GM12878 (cell line): ENCODE measurements around the gene PFN4. TPM values are rescaled to one million over a fixed set of nuclear protein-coding genes. Genes with fewer than 3 reads are reported as not detected.

Source experiments
- CREM ChIP-seq: IDR thresholded peaks from 2 replicates; pipeline ENCODE4 v1.6.1; 2014; ENCODE audit warnings: antibody characterized with exemption, low read depth
- FOXK2 ChIP-seq: fragments of 450-650 bp; IDR thresholded peaks from 2 replicates; pipeline ENCODE4 v1.6.1; 2017; ENCODE audit warnings: mild to moderate bottlenecking, moderate library complexity
- GABPA ChIP-seq: IDR thresholded peaks from 2 replicates; pipeline ENCODE4 v1.6.1; 2014; ENCODE audit warnings: antibody characterized with exemption, low read depth, mild to moderate bottlenecking, inconsistent platforms
- HCFC1 ChIP-seq: fragments of 150-350 bp; IDR thresholded peaks from 2 replicates; pipeline ENCODE4 v1.6.1; 2014; ENCODE audit warnings: low read length
- KDM1A ChIP-seq: fragments of 200-600 bp; sonication (generic); IDR thresholded peaks from 2 replicates; pipeline ENCODE4 v1.6.1; 2016; ENCODE audit warnings: borderline replicate concordance
- NFIC ChIP-seq: IDR thresholded peaks from 2 replicates; pipeline ENCODE4 v1.6.1; 2012; ENCODE audit warnings: low read depth, mild to moderate bottlenecking, inconsistent platforms, low read length, moderate library complexity
- NFXL1 ChIP-seq: fragments of 450-650 bp; IDR thresholded peaks from 2 replicates; pipeline ENCODE4 v1.6.1; 2017; ENCODE audit warnings: antibody characterized with exemption, mild to moderate bottlenecking, borderline replicate concordance
- PAX5 ChIP-seq: IDR thresholded peaks from 2 replicates; pipeline ENCODE4 v1.6.1; 2011; ENCODE audit warnings: low read depth, low read length, borderline replicate concordance
- POLR2AphosphoS2 ChIP-seq: IDR thresholded peaks from 2 replicates; pipeline ENCODE4 v1.6.1; 2011; ENCODE audit warnings: low read depth, mild to moderate bottlenecking, low read length, improper control_type of control experiment, moderate library complexity
- SRF ChIP-seq, 2 experiments: IDR thresholded peaks; 2 replicates each; pipeline ENCODE4 v1.6.1; 2011; ENCODE audit warnings: low read depth in 2 of 2, low read length in 2 of 2, mild to moderate bottlenecking in 1 of 2, moderate library complexity in 1 of 2
- TARDBP ChIP-seq: IDR thresholded peaks from 2 replicates; pipeline ENCODE4 v1.6.1; 2016; ENCODE audit warnings: borderline replicate concordance
- polyA plus RNA-seq, 11 experiments: library from polyadenylated mRNA; depleted of rRNA in 4 of 11; unstranded in 6 of 11; stranded (reverse) in 5 of 11; fragments of >200 nt; fragmentation: Nextera tagmentation in 4 of 11; fragmentation: Illumina TruSeq in 1 of 11; extraction: Ambion mirVana in 4 of 11; extraction: Trizol in 1 of 11; gene quantifications; 1 replicate in 1 of 11; 2 replicates in 10 of 11; pipeline versions ENCODE4 v1.2.1 to v1.2.3, GENCODE V29; 2011 to 2016; ENCODE audit warnings: inconsistent platforms in 2 of 11, missing spikeins in 2 of 11, low read depth in 1 of 11
- total RNA-seq, 4 experiments: library from RNA; depleted of rRNA in 3 of 4; stranded (reverse); fragments of >200 nt in 3 of 4; fragmentation: Illumina TruSeq in 1 of 4; extraction: Trizol in 1 of 4; gene quantifications; 2 replicates each; pipeline versions ENCODE4 v1.2.1 to v1.2.3, GENCODE V29; 2013 to 2021
- TF ChIP-seq, protein P1 (sequence below): fragments of 450-650 bp; formaldehyde crosslinking; IDR thresholded peaks from 2 replicates; pipeline ENCODE4 v1.4.0; 2022; ENCODE audit warnings: mild to moderate bottlenecking, moderate library complexity
- TF ChIP-seq, protein P2 (sequence below): fragments of 450-650 bp; formaldehyde crosslinking; IDR thresholded peaks from 2 replicates; pipeline ENCODE4 v1.5.0; 2022; ENCODE audit warnings: mild to moderate bottlenecking, missing genetic modification characterization
- TF ChIP-seq, protein P3 (sequence below): IDR thresholded peaks from 2 replicates; pipeline ENCODE4 v1.6.1; 2012; ENCODE audit warnings: low read depth, low read length, improper control_type of control experiment
- TF ChIP-seq, protein P4 (sequence below): IDR thresholded peaks from 2 replicates; pipeline ENCODE4 v1.6.1; 2012; ENCODE audit warnings: mild to moderate bottlenecking, low read depth, low read length

PFN4 gene
- total and polyA plus RNA-seq, 10 of the 15 experiments (the other 5 are each of a cell fraction or from before 2014, with no cell fraction given) = 0.12 to 2.1 (median 1.0) TPM

DNA sequence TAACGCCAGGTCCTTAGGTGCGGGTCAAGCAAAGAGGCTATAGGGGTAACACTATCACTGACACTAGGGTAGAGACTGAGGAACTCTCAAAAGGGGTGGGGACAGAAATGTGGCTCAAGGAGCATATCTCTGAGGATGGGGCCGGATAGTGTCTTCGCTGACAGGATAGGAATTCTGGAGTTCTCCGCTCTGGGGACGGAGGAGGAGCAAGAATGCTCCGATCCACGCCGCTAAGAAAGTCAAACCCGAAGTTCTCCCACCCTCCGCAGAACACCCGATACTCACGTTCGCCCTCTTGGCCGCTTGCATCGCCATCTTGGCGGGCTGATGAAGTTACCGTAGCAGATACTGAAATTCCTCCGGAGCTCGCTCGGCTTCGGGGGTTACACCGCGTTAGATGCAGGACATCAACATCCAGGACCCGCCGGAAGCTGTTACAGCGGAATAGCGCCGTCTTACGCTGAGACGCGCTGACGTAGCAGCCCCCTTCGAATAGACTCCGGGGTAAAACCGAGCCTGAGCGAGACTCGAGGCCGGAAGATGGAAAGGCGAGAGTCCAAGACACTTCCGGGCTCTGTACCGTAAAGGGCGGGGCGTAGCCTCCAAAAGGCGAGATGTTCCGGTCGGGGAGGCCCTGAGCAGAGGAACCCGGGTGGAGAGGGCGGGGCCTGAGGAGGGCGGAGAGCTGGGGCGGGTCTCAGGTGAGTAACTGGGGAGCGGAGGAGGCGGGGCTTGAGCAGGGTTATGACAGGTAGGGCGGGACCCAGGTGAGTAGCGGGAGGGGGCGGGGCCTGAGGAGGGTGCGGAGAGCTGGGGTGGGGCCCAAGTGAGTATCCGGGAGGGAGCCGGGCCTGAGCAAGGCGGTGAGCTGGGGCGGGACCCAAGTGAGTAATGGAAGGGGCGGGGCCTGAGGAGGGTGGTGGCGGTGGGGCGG lies 47.0 kb downstream of the PFN4 start, which contains the start of gene SF3B6 (continued):
- TF ChIP-seq, protein P1, sequence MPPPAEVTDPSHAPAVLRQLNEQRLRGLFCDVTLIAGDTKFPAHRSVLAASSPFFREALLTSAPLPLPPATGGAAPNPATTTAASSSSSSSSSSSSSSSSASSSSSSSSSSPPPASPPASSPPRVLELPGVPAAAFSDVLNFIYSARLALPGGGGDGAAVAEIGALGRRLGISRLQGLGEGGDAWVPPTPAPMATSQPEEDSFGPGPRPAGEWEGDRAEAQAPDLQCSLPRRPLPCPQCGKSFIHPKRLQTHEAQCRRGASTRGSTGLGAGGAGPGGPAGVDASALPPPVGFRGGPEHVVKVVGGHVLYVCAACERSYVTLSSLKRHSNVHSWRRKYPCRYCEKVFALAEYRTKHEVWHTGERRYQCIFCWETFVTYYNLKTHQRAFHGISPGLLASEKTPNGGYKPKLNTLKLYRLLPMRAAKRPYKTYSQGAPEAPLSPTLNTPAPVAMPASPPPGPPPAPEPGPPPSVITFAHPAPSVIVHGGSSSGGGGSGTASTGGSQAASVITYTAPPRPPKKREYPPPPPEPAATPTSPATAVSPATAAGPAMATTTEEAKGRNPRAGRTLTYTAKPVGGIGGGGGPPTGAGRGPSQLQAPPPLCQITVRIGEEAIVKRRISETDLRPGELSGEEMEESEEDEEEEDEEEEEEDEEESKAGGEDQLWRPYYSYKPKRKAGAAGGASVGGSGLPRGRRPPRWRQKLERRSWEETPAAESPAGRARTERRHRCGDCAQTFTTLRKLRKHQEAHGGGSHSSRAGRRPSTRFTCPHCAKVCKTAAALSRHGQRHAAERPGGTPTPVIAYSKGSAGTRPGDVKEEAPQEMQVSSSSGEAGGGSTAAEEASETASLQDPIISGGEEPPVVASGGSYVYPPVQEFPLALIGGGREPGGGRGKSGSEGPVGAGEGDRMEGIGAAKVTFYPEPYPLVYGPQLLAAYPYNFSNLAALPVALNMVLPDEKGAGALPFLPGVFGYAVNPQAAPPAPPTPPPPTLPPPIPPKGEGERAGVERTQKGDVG (CRISPR knock-in tag) = no peak
- TF ChIP-seq, protein P2, sequence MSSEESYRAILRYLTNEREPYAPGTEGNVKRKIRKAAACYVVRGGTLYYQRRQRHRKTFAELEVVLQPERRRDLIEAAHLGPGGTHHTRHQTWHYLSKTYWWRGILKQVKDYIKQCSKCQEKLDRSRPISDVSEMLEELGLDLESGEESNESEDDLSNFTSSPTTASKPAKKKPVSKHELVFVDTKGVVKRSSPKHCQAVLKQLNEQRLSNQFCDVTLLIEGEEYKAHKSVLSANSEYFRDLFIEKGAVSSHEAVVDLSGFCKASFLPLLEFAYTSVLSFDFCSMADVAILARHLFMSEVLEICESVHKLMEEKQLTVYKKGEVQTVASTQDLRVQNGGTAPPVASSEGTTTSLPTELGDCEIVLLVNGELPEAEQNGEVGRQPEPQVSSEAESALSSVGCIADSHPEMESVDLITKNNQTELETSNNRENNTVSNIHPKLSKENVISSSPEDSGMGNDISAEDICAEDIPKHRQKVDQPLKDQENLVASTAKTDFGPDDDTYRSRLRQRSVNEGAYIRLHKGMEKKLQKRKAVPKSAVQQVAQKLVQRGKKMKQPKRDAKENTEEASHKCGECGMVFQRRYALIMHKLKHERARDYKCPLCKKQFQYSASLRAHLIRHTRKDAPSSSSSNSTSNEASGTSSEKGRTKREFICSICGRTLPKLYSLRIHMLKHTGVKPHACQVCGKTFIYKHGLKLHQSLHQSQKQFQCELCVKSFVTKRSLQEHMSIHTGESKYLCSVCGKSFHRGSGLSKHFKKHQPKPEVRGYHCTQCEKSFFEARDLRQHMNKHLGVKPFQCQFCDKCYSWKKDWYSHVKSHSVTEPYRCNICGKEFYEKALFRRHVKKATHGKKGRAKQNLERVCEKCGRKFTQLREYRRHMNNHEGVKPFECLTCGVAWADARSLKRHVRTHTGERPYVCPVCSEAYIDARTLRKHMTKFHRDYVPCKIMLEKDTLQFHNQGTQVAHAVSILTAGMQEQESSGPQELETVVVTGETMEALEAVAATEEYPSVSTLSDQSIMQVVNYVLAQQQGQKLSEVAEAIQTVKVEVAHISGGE (CRISPR knock-in tag) = peak; percentile 92
- TF ChIP-seq SRF (IDR thresholded peaks at IDR 0.05; ENCODE audit: low read depth in 2 of 2, low read length in 2 of 2) = peak; percentile 99 to 100
- peak; percentile 93 for TF ChIP-seq FOXK2
- TF ChIP-seq KDM1A = no peak
- TF ChIP-seq NFXL1 = no peak
- no peak; the same call in 1 of the 2 replicates for TF ChIP-seq NFIC
- peak; percentile 94 for TF ChIP-seq HCFC1
- TF ChIP-seq TARDBP = no peak; the same call in none of the 2 replicates
- TF ChIP-seq, protein P3, sequence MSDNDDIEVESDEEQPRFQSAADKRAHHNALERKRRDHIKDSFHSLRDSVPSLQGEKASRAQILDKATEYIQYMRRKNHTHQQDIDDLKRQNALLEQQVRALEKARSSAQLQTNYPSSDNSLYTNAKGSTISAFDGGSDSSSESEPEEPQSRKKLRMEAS = peak; percentile 83
- TF ChIP-seq, protein P4, sequence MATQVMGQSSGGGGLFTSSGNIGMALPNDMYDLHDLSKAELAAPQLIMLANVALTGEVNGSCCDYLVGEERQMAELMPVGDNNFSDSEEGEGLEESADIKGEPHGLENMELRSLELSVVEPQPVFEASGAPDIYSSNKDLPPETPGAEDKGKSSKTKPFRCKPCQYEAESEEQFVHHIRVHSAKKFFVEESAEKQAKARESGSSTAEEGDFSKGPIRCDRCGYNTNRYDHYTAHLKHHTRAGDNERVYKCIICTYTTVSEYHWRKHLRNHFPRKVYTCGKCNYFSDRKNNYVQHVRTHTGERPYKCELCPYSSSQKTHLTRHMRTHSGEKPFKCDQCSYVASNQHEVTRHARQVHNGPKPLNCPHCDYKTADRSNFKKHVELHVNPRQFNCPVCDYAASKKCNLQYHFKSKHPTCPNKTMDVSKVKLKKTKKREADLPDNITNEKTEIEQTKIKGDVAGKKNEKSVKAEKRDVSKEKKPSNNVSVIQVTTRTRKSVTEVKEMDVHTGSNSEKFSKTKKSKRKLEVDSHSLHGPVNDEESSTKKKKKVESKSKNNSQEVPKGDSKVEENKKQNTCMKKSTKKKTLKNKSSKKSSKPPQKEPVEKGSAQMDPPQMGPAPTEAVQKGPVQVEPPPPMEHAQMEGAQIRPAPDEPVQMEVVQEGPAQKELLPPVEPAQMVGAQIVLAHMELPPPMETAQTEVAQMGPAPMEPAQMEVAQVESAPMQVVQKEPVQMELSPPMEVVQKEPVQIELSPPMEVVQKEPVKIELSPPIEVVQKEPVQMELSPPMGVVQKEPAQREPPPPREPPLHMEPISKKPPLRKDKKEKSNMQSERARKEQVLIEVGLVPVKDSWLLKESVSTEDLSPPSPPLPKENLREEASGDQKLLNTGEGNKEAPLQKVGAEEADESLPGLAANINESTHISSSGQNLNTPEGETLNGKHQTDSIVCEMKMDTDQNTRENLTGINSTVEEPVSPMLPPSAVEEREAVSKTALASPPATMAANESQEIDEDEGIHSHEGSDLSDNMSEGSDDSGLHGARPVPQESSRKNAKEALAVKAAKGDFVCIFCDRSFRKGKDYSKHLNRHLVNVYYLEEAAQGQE = no peak
- peak; percentile 99 for TF ChIP-seq GABPA
- TF ChIP-seq PAX5 = no peak; the same call in 1 of the 2 replicates
- TF ChIP-seq CREM = peak; percentile 100
- TF ChIP-seq POLR2AphosphoS2 = peak; percentile 97
